GM12873 (cell line): ENCODE results near the gene NUDT14.

Experiments used
- TF ChIP-seq, protein P1 (sequence below): IDR thresholded peaks from 2 replicates; pipeline ENCODE4 v1.5.1; 2012; ENCODE audit warnings: low read depth, mild to moderate bottlenecking, moderate library complexity, low read length, control low read depth; ENCODE audit not compliant: insufficient read depth; ENCODE audit errors: missing control alignments

Gene NUDT14

DNA sequence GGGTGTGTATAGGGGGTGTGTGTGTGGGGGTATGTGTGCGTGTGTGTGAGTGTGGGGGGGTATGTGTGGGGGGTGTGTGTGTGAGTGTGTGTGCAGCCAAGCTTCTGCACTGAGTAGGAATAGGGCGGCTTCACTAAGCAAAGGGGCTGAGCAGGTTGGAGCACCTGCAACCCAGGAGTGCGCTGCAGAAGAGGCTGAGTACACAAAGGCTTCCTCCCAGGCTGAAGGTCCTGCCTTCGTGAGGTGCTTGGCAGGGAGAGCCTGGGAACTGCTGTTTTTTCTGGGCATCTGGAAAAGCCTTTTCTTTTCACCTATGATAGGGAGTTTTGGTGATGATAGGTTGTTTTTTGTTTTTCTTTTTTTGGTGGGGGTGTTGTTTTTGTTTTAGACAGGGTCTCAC is 6.0 kb upstream of the NUDT14 start:
- TF ChIP-seq, protein P1, sequence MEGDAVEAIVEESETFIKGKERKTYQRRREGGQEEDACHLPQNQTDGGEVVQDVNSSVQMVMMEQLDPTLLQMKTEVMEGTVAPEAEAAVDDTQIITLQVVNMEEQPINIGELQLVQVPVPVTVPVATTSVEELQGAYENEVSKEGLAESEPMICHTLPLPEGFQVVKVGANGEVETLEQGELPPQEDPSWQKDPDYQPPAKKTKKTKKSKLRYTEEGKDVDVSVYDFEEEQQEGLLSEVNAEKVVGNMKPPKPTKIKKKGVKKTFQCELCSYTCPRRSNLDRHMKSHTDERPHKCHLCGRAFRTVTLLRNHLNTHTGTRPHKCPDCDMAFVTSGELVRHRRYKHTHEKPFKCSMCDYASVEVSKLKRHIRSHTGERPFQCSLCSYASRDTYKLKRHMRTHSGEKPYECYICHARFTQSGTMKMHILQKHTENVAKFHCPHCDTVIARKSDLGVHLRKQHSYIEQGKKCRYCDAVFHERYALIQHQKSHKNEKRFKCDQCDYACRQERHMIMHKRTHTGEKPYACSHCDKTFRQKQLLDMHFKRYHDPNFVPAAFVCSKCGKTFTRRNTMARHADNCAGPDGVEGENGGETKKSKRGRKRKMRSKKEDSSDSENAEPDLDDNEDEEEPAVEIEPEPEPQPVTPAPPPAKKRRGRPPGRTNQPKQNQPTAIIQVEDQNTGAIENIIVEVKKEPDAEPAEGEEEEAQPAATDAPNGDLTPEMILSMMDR: no peak

DNA sequence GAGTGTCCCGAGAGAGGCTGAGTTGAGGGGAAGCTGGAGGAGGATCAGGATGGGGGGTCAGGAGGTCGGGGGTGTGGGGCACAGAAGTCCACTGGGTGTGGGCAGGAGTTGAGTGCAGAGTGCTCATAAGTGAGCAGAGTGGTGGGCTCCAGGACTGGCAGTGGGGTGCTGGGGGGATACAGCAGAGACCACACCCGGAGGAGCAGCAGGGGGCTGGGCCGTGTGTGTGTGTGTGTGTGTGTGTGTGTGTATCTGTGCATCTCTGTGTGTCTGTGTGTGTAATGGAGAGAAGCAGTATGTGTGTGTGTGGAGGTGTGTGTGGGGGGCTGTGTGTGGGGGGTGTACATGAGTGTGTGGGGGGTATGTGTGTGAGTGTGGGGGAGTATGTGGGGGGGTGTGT is 4.9 kb upstream of the NUDT14 start:
- TF ChIP-seq, protein P1: no peak

DNA sequence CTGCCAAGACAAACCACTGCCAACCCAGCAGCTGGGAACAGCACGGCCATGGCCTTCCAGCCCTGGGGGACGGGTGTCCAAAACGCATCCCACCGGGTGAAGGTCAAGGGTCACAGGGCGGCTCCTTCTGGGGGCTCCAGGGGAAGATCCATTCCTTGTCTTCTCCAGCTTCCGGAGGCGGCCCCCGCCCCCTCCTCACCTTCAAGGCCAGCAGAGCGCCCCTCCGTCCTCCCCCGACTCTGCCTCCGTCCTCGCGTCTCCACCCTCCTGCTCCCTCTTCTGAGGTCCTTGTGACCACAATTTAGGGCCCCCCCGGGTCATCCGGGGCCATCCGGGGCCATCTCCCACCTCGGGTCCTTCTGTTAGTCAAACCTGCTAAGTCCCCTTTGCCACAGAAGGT is 3.9 kb upstream of the NUDT14 start:
- TF ChIP-seq, protein P1: no peak

DNA sequence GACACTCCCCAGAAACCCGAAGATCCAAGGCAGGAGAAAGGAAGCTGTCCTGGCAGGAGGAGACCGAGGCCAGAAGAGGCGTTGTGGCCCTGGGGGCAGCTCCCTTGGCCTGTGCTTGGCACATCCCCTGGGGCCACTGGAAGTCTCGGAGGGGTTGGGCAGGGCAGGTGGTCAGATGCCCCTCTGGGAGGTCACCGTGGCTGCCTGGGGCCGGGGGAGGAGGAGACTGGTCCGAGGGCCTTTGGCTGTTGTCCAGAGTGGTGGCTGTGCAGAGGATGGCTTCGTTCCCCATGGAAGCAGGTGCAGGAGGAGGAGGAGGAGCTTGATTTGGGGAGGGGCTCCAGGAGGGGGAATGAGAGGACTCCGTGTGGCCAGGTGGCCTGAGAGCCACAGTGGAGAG is 3.3 kb upstream of the NUDT14 start:
- TF ChIP-seq, protein P1: no peak

DNA sequence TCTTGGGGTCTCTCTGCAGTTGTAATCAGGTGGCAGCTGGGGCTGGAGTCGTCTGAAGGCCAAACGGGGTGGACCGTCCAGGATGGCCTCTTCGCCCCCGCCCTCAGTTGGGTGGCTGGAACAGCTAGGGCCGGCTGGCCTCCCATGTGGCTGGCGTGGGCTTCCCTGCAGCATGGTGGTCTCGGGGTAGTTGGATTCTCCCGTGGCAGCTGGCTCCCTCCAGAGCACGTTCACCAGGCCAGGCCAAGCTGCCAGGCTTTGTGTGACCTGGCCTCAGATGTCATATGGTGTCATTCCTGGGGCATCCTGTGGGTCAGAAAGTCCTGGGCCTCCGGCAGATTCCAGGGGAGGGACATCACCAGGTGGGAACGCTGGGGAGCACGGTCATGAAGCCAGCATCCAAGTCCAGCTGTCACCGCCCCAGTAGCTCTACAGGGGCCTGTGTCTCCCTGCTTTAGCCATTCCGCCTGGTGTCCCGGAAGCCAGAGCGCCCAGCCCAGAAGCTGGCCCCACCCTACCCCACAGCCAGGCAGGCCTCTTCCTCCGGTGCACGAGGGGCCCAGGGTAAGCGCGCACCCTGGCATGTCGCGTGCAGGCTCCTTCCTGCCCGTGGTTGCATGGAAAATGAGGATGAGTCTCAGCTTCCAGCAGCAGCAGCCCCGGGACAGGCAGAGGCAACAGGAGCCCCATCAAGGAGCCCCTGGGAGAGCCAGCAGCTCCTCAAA is 1.3 kb upstream of the NUDT14 start:
- TF ChIP-seq, protein P1: no peak

DNA sequence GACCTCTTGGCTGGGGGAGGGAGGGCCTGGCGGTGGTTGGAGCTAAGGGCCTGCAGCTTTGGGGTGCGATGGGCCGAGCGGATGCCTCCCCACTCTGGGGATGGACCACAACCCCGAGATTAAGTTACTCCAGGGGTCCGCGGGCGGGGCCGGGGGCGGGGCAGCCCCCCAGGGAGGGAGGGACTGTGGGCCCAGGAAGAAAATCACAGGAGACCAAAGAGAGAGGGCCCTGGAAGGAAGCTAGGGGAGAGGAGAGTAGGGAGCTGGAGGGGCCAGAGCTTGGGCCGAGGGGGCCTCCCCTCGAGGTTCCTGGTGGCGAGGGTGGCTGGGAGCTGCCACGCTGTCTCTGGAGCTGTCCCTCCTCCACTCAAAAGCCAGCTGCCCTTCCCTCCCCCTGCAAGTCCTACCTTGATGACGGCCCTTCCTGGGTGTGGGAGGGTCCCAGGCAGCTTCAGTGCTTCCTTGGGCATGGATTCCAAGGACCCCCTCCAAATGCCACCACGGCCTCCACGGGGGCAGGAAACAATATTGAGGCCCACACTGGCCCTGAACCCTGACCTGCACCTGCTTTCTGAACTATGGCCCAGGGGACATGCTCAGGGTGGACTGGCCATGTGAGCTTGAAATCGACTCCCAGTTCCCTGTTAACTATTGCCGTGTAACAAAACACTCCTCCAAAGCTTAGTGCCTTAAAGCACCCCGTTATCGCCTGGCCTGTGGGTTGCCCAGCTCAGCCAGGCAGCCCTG is 610 bp upstream of the NUDT14 start:
- TF ChIP-seq, protein P1: no peak

DNA sequence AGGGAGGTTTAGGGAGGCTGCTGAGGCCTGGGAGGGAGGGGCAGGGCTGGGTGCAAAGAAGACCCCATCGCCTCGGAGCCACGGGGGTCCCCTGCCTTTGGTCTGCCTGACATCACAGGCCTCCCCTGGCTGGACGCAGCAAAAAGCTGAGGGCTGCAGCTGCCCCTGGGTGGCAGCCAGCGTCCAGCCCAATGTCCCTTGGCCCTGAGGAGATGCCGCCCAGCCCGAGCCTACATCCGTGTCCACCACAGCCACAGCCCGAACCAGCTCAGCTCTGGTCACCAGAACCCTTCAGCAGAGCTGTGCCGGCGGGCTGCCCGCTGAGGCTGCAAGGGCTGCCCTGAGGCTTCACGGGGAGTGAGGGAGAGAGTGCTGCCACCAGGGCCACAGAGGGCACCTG is 1.9 kb downstream of the NUDT14 start:
- TF ChIP-seq, protein P1: no peak
